Liver (tissue), 9 donors: Measurements from ENCODE around the gene PHKG2. TPM values are rescaled to one million over a fixed set of nuclear protein-coding genes. Genes with fewer than 3 reads are reported as not detected.

ENCODE experiments used
- DNase-seq: peaks from one replicate; pipeline ENCODE4 v3.0.0-alpha.2; 2017; ENCODE audit warnings: low spot score
- H3K27ac ChIP-seq, 2 donors: one replicate each; pipeline ENCODE4 v1.7.0; 2013; ENCODE audit warnings: inconsistent platforms in 2 of 2, low read length in 2 of 2, control low read depth in 1 of 2, low read depth in 1 of 2, mild to moderate bottlenecking in 1 of 2
- H3K27me3 ChIP-seq, 4 donors: one replicate each; pipeline versions ENCODE4 v1.6.1 to v1.7.0; 2013; ENCODE audit warnings: low read length in 3 of 4, inconsistent platforms in 1 of 4, mild to moderate bottlenecking in 1 of 4, moderate library complexity in 1 of 4; ENCODE audit not compliant: control insufficient read depth in 4 of 4, insufficient read depth in 4 of 4
- H3K36me3 ChIP-seq, 4 donors: one replicate each; pipeline versions ENCODE4 v1.6.1 to v1.7.0; 2013; ENCODE audit warnings: low read length in 3 of 4, mild to moderate bottlenecking in 3 of 4, low read depth in 1 of 4, moderate library complexity in 1 of 4; ENCODE audit not compliant: control insufficient read depth in 4 of 4, insufficient read depth in 3 of 4
- H3K4me1 ChIP-seq, 4 donors: one replicate each; pipeline versions ENCODE4 v1.6.1 to v1.7.0; 2013; ENCODE audit warnings: low read length in 3 of 4, mild to moderate bottlenecking in 3 of 4, moderate library complexity in 1 of 4; ENCODE audit not compliant: control insufficient read depth in 4 of 4, insufficient read depth in 4 of 4
- H3K4me3 ChIP-seq, 3 donors: one replicate each; pipeline versions ENCODE4 v1.6.1 to v1.7.0; 2013; ENCODE audit warnings: low read length in 3 of 3, control low read depth in 1 of 3, low read depth in 1 of 3, mild to moderate bottlenecking in 1 of 3
- H3K9ac ChIP-seq, 2 donors: one replicate each; pipeline ENCODE4 v1.7.0; 2013; ENCODE audit warnings: low read length in 2 of 2, mild to moderate bottlenecking in 2 of 2, moderate library complexity in 2 of 2, control low read depth in 1 of 2, low read depth in 1 of 2
- H3K9me3 ChIP-seq, 4 donors: one replicate each; pipeline versions ENCODE4 v1.6.1 to v1.7.0; 2013; ENCODE audit warnings: low read length in 3 of 4; ENCODE audit not compliant: control insufficient read depth in 4 of 4
- ATF3 ChIP-seq: IDR thresholded peaks from 2 replicates; pipeline ENCODE4 v1.6.1; 2016; ENCODE audit warnings: antibody characterized with exemption
- CTCF ChIP-seq: fragments of 150-350 bp; IDR thresholded peaks from 2 replicates; pipeline ENCODE4 v1.5.1; 2017; ENCODE audit warnings: improper control_type of control experiment, low read depth, low read length; ENCODE audit not compliant: missing input control
- EGR1 ChIP-seq, 2 donors: IDR thresholded peaks; 2 replicates each; pipeline ENCODE4 v1.6.1; 2016 to 2018; ENCODE audit warnings: antibody characterized with exemption in 2 of 2, low read depth in 2 of 2
- FOXA1 ChIP-seq: IDR thresholded peaks from 2 replicates; pipeline ENCODE4 v1.6.1; 2016; ENCODE audit warnings: antibody characterized with exemption
- FOXA2 ChIP-seq: IDR thresholded peaks from 2 replicates; pipeline ENCODE4 v1.6.1; 2016; ENCODE audit warnings: antibody characterized with exemption
- GABPA ChIP-seq, 2 donors: IDR thresholded peaks in 1 of 2; conservative IDR thresholded peaks in 1 of 2; 2 replicates each; pipeline ENCODE4 v1.6.1; 2016; ENCODE audit warnings: antibody characterized with exemption in 2 of 2, mild to moderate bottlenecking in 1 of 2, moderate library complexity in 1 of 2
- HNF4A ChIP-seq, 2 donors: conservative IDR thresholded peaks; 2 replicates each; pipeline ENCODE4 v1.6.1; 2016; ENCODE audit warnings: antibody characterized with exemption in 2 of 2, mild to moderate bottlenecking in 2 of 2
- HNF4G ChIP-seq: IDR thresholded peaks from 2 replicates; pipeline ENCODE4 v1.6.1; 2016; ENCODE audit warnings: antibody characterized with exemption
- JUND ChIP-seq, 2 donors: IDR thresholded peaks; 2 replicates each; pipeline ENCODE4 v1.6.1; 2016; ENCODE audit warnings: antibody characterized with exemption in 2 of 2
- MAX ChIP-seq: IDR thresholded peaks from 2 replicates; pipeline ENCODE4 v1.6.1; 2016; ENCODE audit warnings: antibody characterized with exemption
- NR2F2 ChIP-seq: IDR thresholded peaks from 2 replicates; pipeline ENCODE4 v1.6.1; 2016; ENCODE audit warnings: antibody characterized with exemption
- RAD21 ChIP-seq, 2 donors: IDR thresholded peaks; 2 replicates each; pipeline ENCODE4 v1.6.1; 2016; ENCODE audit warnings: antibody characterized with exemption in 2 of 2, mild to moderate bottlenecking in 2 of 2
- REST ChIP-seq: IDR thresholded peaks from 2 replicates; pipeline ENCODE4 v1.6.1; 2016; ENCODE audit warnings: antibody characterized with exemption, mild to moderate bottlenecking
- RXRA ChIP-seq, 2 donors: IDR thresholded peaks; 2 replicates each; pipeline ENCODE4 v1.6.1; 2017 to 2018; ENCODE audit warnings: antibody characterized with exemption in 2 of 2, mild to moderate bottlenecking in 1 of 2
- SP1 ChIP-seq: IDR thresholded peaks from 2 replicates; pipeline ENCODE4 v1.6.1; 2018; ENCODE audit warnings: antibody characterized with exemption, mild to moderate bottlenecking
- TAF1 ChIP-seq: conservative IDR thresholded peaks from 2 replicates; pipeline ENCODE4 v1.6.1; 2016; ENCODE audit warnings: antibody characterized with exemption, mild to moderate bottlenecking
- YY1 ChIP-seq: IDR thresholded peaks from 2 replicates; pipeline ENCODE4 v1.6.1; 2016; ENCODE audit warnings: antibody characterized with exemption, mild to moderate bottlenecking
- ZBTB33 ChIP-seq: IDR thresholded peaks from 2 replicates; pipeline ENCODE4 v1.6.1; 2016; ENCODE audit warnings: antibody characterized with exemption
- WGBS: extraction: QIAGEN DNeasy Blood & Tissue Kit; methylation state at CpG from one replicate; pipeline ENCODE4 v1.1.7; 2013; 5-methylcytosine and 5-hydroxymethylcytosine counted together
- polyA plus RNA-seq, 2 donors: library from polyadenylated mRNA; stranded (reverse) in 1 of 2; unstranded in 1 of 2; fragments of 200-250 nt in 1 of 2; fragments of >200 nt in 1 of 2; fragmentation: Nextera tagmentation in 1 of 2; extraction: Ambion mirVana in 1 of 2; gene quantifications; one replicate each; pipeline versions ENCODE4 v1.2.1 to v1.2.3, GENCODE V29; 2013 to 2015
- total RNA-seq, 2 donors: library from RNA; depleted of rRNA; stranded (reverse); fragments of >200 nt; gene quantifications; one replicate each; pipeline ENCODE4 v1.2.3, GENCODE V29; 2014
- donor health status: healthy.
- donor health status: healthy.
- donor health status: healthy.
- donor health status: healthy.
- donor health status: healthy.

Gene PHKG2
- total and polyA plus RNA-seq, 4 donors: 9.2 to 21.2 (median 17.9) TPM

GRCh38 chr16:30786115-30786935 lies 38.1 kb downstream of the PHKG2 start:
- Histone ChIP-seq H3K27ac (peak overlapping the region in 1 of 2 donors; percentile 56), H3K4me1 (peaks cover 5 to 20% (median 11%) of the 10 kb centered on the region in 4 donors), H3K36me3 (peaks cover 0 to 17% (median 4%) of the 10 kb centered on the region in 4 donors), H3K4me3 (peak overlapping the region; percentile 84 to 98 (median 92)), H3K9me3 (no peaks in the 10 kb centered on the region), H3K27me3 (no peaks in the 10 kb centered on the region), H3K9ac (peak overlapping the region in 1 of 2 donors; percentile 36)
- no peak for DNase-seq
- TF ChIP-seq MAX (no peak), TAF1 (no peak), FOXA2 (no peak), YY1 (no peak), FOXA1 (no peak), GABPA (IDR thresholded peaks at IDR 0.05 in 1 of 2, conservative IDR thresholded peaks at IDR 0.05 in 1 of 2) (no peak), REST (no peak), ATF3 (no peak), ZBTB33 (no peak)
- WGBS: 8% methylated on average over 57 of the region's 57 CpGs

- H3K4me3 ChIP-seq: peak within 1 kb of the TSS; percentile 84 to 98 (median 92)
- DNase-seq: peak; percentile 63
- H3K9ac ChIP-seq: peak within 1 kb of the TSS in 1 of 2 donors; percentile 50
- H3K4me1 ChIP-seq: peaks cover 5 to 20% (median 11%) of the 10 kb centered on the region in 4 donors
- no peaks in the 10 kb centered on the region for H3K9me3 ChIP-seq
- peak within 1 kb of the TSS; percentile 39 to 56 for H3K27ac ChIP-seq
- TF ChIP-seq HNF4G (peak; percentile 11), HNF4A (conservative IDR thresholded peaks at IDR 0.05) (peak; percentile 11), ZBTB33 (no peak), ATF3 (no peak), SP1 (peak; percentile 43), YY1 (peak; percentile 49), GABPA (IDR thresholded peaks at IDR 0.05 in 1 of 2, conservative IDR thresholded peaks at IDR 0.05 in 1 of 2) (peak; percentile 74 to 89), JUND (IDR thresholded peaks at IDR 0.05) (no peak), RXRA (IDR thresholded peaks at IDR 0.05) (peak; percentile 55 to 85), NR2F2 (peak; percentile 88), EGR1 (IDR thresholded peaks at IDR 0.05; ENCODE audit: low read depth in 2 of 2) (peak; percentile 15 to 52), FOXA2 (no peak), TAF1 (peak; percentile 24), CTCF (no peak), RAD21 (IDR thresholded peaks at IDR 0.05) (peak; percentile 27 to 48)
- 1% methylated on average over 37 of the region's 37 CpGs for WGBS
- H3K36me3 ChIP-seq: peaks cover 0 to 14% (median 4%) of the 10 kb centered on the region in 4 donors
- H3K27me3 ChIP-seq: no peaks in the 10 kb centered on the region
These were observed 38.8 kb downstream of the PHKG2 start, which contains the start of gene ZNF629 for GRCh38 chr16:30786936-30787612. Gene ZNF629 (minus strand): TSS chr16:30787205. CDS start chr16:30784482, 2,723 bp downstream.
